ENCODE data around the gene CGNL1.
A peak's percentile ranks its signal among the peaks of the same experiment; 100 is the strongest.

Gene CGNL1

DNA sequence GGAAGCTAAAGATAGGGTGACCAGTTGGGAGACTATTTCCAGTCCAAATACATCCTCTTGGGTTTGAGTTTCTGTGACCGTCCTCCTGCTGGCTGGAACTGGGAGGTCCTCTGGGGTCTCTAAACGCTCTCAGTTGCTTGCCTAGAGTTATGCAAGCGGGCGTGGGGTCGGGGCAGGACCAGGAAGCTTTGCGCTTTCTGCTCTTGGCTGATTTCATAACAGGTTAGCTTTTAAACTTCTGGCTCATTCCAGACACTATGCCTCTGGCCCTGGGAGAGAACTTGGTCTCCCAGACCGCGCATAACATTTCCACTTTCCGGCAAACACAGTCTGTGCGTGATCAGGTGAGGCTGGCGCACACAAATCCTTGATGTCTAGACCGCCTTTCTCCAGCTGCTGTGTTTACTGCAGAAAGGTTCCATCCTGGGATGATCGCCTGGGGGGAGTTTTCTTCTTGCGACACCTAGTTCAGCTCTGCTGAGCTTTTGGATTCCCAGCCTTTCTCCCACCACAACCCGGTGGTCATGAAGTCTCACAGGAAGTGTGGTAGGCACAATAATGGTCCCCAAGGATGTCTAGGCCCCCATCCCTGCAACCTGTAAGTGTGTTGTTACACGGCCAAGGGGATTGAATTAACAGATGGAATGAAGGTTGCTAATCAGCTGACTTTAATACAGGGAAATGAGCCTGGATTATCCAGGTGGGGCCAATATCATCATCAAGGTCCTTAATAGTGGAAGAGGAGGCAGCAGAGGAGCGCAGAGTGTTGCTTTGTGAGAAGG, 23.6 kb upstream of the CGNL1 start:
- Histone ChIP-seq H4K8ac (ENCODE audit: low read length) (no peak overlapping the region), H3K79me1 (replicated peaks; ENCODE audit: low read length, poor library complexity, severe bottlenecking) (no peaks in the 10 kb centered on the region), H3K36me3 (ENCODE audit: control insufficient read depth in 1 of 2, insufficient read depth in 2 of 2, low read depth in 1 of 2, low read length in 2 of 2) (no peaks in the 10 kb centered on the region), H2BK5ac (ENCODE audit: low read depth, low read length, poor library complexity, severe bottlenecking) (no peak overlapping the region), H3K9ac (ENCODE audit: low read length) (no peak overlapping the region), H3K18ac (ENCODE audit: low read depth in 1 of 2, low read length in 2 of 2) (no peak overlapping the region), H3K4me2 (ENCODE audit: low read length, poor library complexity, severe bottlenecking) (no peak overlapping the region), H3K9me3 (ENCODE audit: control insufficient read depth, low read length) (peaks cover 4% of the 10 kb centered on the region), H2AK5ac (ENCODE audit: low read length, severe bottlenecking) (peak overlapping the region; percentile 20), H2AFZ (ENCODE audit: low read depth, low read length) (no peak overlapping the region), H2BK15ac (ENCODE audit: low read depth, poor library complexity, severe bottlenecking) (no peak overlapping the region), H2BK12ac (ENCODE audit: low read length in 2 of 2) (no peak overlapping the region), H3K4ac (ENCODE audit: low read depth in 1 of 2, low read length in 2 of 2) (no peak overlapping the region), H2BK120ac (ENCODE audit: low read depth, low read length) (no peak overlapping the region), H3K27me3 (ENCODE audit: control insufficient read depth in 1 of 2, insufficient read depth in 1 of 2, low read length in 2 of 2) (peaks cover 0 to 36% of the 10 kb centered on the region in 2 experiments), H3K14ac (ENCODE audit: low read length in 2 of 2) (no peak overlapping the region), H3K4me1 (ENCODE audit: control insufficient read depth, insufficient read depth, low read depth, low read length) (peaks cover 15% of the 10 kb centered on the region), H4K91ac (ENCODE audit: low read length) (no peak overlapping the region), H3K4me3 (ENCODE audit: insufficient read depth in 1 of 2, low read depth in 1 of 2, low read length in 2 of 2) (no peak overlapping the region), H3K23ac (ENCODE audit: low read length in 2 of 2) (no peak overlapping the region), H3K27ac (ENCODE audit: low read length, poor library complexity, severe bottlenecking) (no peak overlapping the region)
- DNase-seq: no peak
- WGBS: 95% methylated on average over 17 of the region's 17 CpGs

- WGBS: 83% methylated on average over 10 of the region's 10 CpGs
- Histone ChIP-seq H3K4ac (ENCODE audit: low read depth in 1 of 2, low read length in 2 of 2) (no peak overlapping the region), H4K91ac (ENCODE audit: low read length) (no peak overlapping the region)
Observed at GRCh38 chr15:57353317-57353804, 22.9 kb upstream of the CGNL1 start.

DNA sequence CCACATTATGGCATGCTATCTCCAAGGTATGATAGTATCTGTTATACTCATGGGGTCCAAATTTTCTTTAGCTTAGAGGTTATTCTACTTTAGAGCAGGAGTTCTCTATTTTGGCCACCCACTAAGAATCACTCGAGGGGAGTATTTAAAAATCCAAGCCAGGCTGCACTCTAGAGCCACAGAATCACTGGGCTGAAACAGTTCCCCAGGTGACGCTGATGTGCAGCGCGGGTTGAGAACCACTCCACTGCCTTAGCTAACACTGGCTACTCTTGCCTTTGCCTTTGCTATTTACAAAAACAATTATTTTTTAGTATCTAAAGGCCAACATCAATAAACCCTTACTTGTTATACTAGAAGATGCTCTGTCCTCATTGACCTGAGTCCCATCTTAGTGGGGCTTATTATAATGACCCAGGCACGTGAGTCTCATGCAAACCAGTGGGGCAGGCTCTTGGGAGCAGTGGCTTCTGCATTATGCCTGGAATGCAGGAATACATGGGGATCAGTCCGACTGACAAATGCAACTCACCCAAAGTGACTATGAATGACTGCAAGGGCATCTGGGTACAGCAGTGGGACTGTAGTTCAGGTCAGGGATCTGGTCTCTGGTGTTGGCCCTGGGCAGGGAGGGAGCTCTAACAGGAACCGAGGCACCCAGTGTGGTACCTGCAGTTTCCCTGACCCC, 21.7 kb upstream of the CGNL1 start:
- Histone ChIP-seq H2BK12ac (ENCODE audit: low read length in 2 of 2) (no peak overlapping the region), H3K9ac (ENCODE audit: low read length) (no peak overlapping the region), H2AFZ (ENCODE audit: low read depth, low read length) (no peak overlapping the region), H3K4me3 (ENCODE audit: insufficient read depth in 1 of 2, low read depth in 1 of 2, low read length in 2 of 2) (no peak overlapping the region), H4K91ac (ENCODE audit: low read length) (no peak overlapping the region), H2BK5ac (ENCODE audit: low read depth, low read length, poor library complexity, severe bottlenecking) (no peak overlapping the region), H4K8ac (ENCODE audit: low read length) (no peak overlapping the region), H3K27ac (ENCODE audit: low read length, poor library complexity, severe bottlenecking) (no peak overlapping the region), H3K14ac (ENCODE audit: low read length in 2 of 2) (no peak overlapping the region), H3K4ac (ENCODE audit: low read depth in 1 of 2, low read length in 2 of 2) (no peak overlapping the region), H3K27me3 (ENCODE audit: control insufficient read depth in 1 of 2, insufficient read depth in 1 of 2, low read length in 2 of 2) (peaks cover 0 to 36% of the 10 kb centered on the region in 2 experiments), H2BK120ac (ENCODE audit: low read depth, low read length) (no peak overlapping the region), H3K79me1 (replicated peaks; ENCODE audit: low read length, poor library complexity, severe bottlenecking) (no peaks in the 10 kb centered on the region), H3K23ac (ENCODE audit: low read length in 2 of 2) (no peak overlapping the region), H3K36me3 (ENCODE audit: control insufficient read depth in 1 of 2, insufficient read depth in 2 of 2, low read depth in 1 of 2, low read length in 2 of 2) (no peaks in the 10 kb centered on the region), H2BK15ac (ENCODE audit: low read depth, poor library complexity, severe bottlenecking) (no peak overlapping the region), H3K4me1 (ENCODE audit: control insufficient read depth, insufficient read depth, low read depth, low read length) (peaks cover 15% of the 10 kb centered on the region), H2AK5ac (ENCODE audit: low read length, severe bottlenecking) (peak overlapping the region; percentile 83), H3K9me3 (ENCODE audit: control insufficient read depth, low read length) (no peaks in the 10 kb centered on the region), H3K18ac (ENCODE audit: low read depth in 1 of 2, low read length in 2 of 2) (no peak overlapping the region), H3K4me2 (ENCODE audit: low read length, poor library complexity, severe bottlenecking) (no peak overlapping the region)
- WGBS: 92% methylated on average over 7 of the region's 7 CpGs
- no peak for DNase-seq

More at GRCh38 chr15:57353317-57353804, 22.9 kb upstream of the CGNL1 start:
- H4K8ac ChIP-seq (ENCODE audit: low read length): no peak overlapping the region
- no peak overlapping the region for H2BK120ac ChIP-seq (ENCODE audit: low read depth, low read length)
- no peak overlapping the region for H2AK5ac ChIP-seq (ENCODE audit: low read length, severe bottlenecking)
- H2AFZ ChIP-seq (ENCODE audit: low read depth, low read length): no peak overlapping the region
- H3K79me1 ChIP-seq (replicated peaks; ENCODE audit: low read length, poor library complexity, severe bottlenecking): no peaks in the 10 kb centered on the region
- H3K4me1 ChIP-seq (ENCODE audit: control insufficient read depth, insufficient read depth, low read depth, low read length): peaks cover 15% of the 10 kb centered on the region
- no peak overlapping the region for H3K14ac ChIP-seq (ENCODE audit: low read length in 2 of 2)
- no peak overlapping the region for H3K4me2 ChIP-seq (ENCODE audit: low read length, poor library complexity, severe bottlenecking)
- no peaks in the 10 kb centered on the region for H3K36me3 ChIP-seq (ENCODE audit: control insufficient read depth in 1 of 2, insufficient read depth in 2 of 2, low read depth in 1 of 2, low read length in 2 of 2)
- peaks cover 0 to 36% of the 10 kb centered on the region in 2 experiments for H3K27me3 ChIP-seq (ENCODE audit: control insufficient read depth in 1 of 2, insufficient read depth in 1 of 2, low read length in 2 of 2)
- no peak overlapping the region for H3K18ac ChIP-seq (ENCODE audit: low read depth in 1 of 2, low read length in 2 of 2)
- peaks cover under 1% of the 10 kb centered on the region for H3K9me3 ChIP-seq (ENCODE audit: control insufficient read depth, low read length)
- no peak overlapping the region for H3K23ac ChIP-seq (ENCODE audit: low read length in 2 of 2)
- H3K27ac ChIP-seq (ENCODE audit: low read length, poor library complexity, severe bottlenecking): no peak overlapping the region
- no peak for DNase-seq
- H2BK5ac ChIP-seq (ENCODE audit: low read depth, low read length, poor library complexity, severe bottlenecking): no peak overlapping the region
- no peak overlapping the region for H2BK15ac ChIP-seq (ENCODE audit: low read depth, poor library complexity, severe bottlenecking)
- H2BK12ac ChIP-seq (ENCODE audit: low read length in 2 of 2): no peak overlapping the region
- no peak overlapping the region for H3K4me3 ChIP-seq (ENCODE audit: insufficient read depth in 1 of 2, low read depth in 1 of 2, low read length in 2 of 2)
- H3K9ac ChIP-seq (ENCODE audit: low read length): no peak overlapping the region

DNA sequence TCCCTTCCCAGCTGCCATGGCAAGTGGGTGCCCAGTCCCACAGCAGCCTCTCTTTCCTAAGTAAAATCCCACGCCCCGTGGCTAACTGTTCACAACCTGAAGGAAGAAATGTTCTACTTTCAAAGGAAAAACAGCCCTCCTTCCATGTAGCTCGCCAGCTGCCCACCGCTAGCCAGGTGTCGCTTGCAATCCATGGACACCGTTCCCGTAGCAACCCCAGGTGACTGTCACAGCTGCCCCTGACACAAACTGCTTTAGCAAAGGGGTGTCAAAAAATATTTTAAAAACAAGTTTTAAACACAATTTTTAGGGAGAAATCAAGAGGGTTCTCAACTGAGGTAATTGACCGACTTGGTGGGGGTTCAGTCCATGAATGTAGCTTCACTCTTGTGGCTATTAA, 21.0 kb upstream of the CGNL1 start:
- Histone ChIP-seq H3K27me3 (ENCODE audit: control insufficient read depth in 1 of 2, insufficient read depth in 1 of 2, low read length in 2 of 2) (peaks cover 0 to 36% of the 10 kb centered on the region in 2 experiments), H3K14ac (ENCODE audit: low read length in 2 of 2) (no peak overlapping the region), H3K18ac (ENCODE audit: low read depth in 1 of 2, low read length in 2 of 2) (no peak overlapping the region), H2AFZ (ENCODE audit: low read depth, low read length) (no peak overlapping the region), H3K4me1 (ENCODE audit: control insufficient read depth, insufficient read depth, low read depth, low read length) (peaks cover 15% of the 10 kb centered on the region), H2BK5ac (ENCODE audit: low read depth, low read length, poor library complexity, severe bottlenecking) (no peak overlapping the region), H2BK15ac (ENCODE audit: low read depth, poor library complexity, severe bottlenecking) (peak overlapping the region; percentile 65), H3K9me3 (ENCODE audit: control insufficient read depth, low read length) (no peaks in the 10 kb centered on the region), H3K4me2 (ENCODE audit: low read length, poor library complexity, severe bottlenecking) (no peak overlapping the region), H3K27ac (ENCODE audit: low read length, poor library complexity, severe bottlenecking) (no peak overlapping the region), H3K4me3 (ENCODE audit: insufficient read depth in 1 of 2, low read depth in 1 of 2, low read length in 2 of 2) (no peak overlapping the region), H3K23ac (ENCODE audit: low read length in 2 of 2) (no peak overlapping the region), H4K91ac (ENCODE audit: low read length) (no peak overlapping the region), H2AK5ac (ENCODE audit: low read length, severe bottlenecking) (peak overlapping the region; percentile 83), H3K4ac (ENCODE audit: low read depth in 1 of 2, low read length in 2 of 2) (no peak overlapping the region), H3K36me3 (ENCODE audit: control insufficient read depth in 1 of 2, insufficient read depth in 2 of 2, low read depth in 1 of 2, low read length in 2 of 2) (no peaks in the 10 kb centered on the region), H3K9ac (ENCODE audit: low read length) (no peak overlapping the region), H2BK12ac (ENCODE audit: low read length in 2 of 2) (peak overlapping the region in 1 of 2 experiments; percentile 15), H2BK120ac (ENCODE audit: low read depth, low read length) (no peak overlapping the region), H4K8ac (ENCODE audit: low read length) (no peak overlapping the region), H3K79me1 (replicated peaks; ENCODE audit: low read length, poor library complexity, severe bottlenecking) (no peaks in the 10 kb centered on the region)
- WGBS: 97% methylated on average over 8 of the region's 8 CpGs
- DNase-seq: no peak
